ENCODE results near the gene CDH23.

CDH23 gene

GRCh38 chr10:71630168-71630567 lies 233.4 kb downstream of the CDH23 start:
- DNase-seq, result no peak

GRCh38 chr10:71631007-71631861 lies 234.5 kb downstream of the CDH23 start:
- no peak for DNase-seq

DNA sequence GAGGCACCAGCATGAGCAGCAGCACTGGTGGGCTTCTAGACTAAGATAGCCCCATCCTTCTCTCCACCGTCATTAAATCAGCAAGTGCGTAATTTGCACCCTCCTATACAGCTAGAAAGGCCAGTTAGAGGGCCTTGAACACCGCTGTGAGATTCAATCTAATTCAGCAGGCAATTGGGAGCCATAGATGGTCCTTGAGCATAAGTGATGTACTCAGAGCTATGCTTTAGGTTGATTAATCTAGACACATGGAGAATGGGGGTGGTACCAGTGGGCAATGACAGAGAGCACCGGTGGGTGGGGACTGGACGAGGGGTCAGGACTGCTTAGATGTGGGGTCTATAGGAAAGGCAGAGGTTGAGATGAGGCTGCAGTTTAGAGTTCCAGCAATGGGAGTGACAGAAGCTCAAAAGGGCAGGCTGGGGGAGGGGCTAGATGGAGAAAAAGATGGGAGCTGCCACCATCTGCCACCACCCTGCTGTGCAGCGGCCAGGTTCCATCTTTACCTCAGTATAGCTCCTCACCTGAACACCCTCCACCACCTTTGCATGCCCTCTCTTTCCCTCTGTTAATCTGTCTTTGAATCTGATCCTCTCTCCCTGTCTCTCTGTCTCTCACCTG lies 235.6 kb downstream of the CDH23 start:
- DNase-seq, result no peak

- no peak for DNase-seq
Observed at GRCh38 chr10:71632896-71633600, 236.3 kb downstream of the CDH23 start.

DNA sequence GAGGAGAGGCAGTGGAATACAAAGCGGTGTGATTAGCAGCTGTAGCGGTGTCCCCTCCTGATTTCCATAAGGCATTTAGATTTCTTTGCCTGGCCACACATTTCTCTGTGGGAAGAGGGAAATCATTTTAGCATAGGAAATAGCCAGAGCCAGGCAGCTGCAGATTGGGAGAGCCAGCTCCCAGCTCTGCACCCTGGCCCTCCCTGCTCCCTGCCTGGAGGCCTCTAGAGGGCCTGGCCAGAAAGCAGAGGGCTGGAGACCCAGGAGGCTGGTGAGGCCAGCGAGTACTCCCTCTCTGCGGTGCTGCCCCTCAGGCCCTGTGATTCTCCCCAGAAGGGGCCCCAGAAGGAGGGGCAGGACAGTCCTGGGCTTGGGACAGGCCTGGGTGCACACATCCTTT lies 237.2 kb downstream of the CDH23 start:
- no peak for DNase-seq

DNA sequence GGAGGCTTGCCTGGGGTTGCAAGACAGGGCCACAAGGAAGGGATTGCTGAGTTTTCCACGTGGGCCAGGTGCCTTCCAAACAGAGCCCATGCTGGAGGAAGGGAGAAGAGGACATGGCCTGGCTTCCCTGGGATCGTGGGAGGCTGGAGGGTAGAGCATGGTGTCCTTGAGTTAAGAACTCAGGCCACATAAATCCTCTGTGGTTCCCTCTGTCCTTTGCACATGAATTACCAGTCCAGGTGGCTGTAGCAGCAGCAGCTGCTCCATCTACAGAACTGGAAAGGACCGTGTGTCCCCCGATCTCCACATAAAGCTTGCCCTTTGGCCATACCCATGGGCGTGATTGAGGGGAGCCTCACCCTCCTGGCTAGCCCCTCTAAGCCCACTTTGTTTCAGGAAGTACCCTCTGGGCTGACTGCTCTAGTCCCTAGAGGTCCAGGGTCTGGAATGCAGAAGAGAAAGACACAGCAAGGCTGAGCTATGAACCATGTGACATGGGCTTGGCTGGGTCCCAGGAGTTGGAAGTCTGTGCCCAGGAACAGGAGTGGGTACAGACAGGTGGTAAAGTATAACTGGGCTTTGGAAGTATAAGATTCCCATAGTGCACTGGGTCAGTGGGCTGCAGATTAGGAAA lies 237.9 kb downstream of the CDH23 start:
- no peak for DNase-seq

DNA sequence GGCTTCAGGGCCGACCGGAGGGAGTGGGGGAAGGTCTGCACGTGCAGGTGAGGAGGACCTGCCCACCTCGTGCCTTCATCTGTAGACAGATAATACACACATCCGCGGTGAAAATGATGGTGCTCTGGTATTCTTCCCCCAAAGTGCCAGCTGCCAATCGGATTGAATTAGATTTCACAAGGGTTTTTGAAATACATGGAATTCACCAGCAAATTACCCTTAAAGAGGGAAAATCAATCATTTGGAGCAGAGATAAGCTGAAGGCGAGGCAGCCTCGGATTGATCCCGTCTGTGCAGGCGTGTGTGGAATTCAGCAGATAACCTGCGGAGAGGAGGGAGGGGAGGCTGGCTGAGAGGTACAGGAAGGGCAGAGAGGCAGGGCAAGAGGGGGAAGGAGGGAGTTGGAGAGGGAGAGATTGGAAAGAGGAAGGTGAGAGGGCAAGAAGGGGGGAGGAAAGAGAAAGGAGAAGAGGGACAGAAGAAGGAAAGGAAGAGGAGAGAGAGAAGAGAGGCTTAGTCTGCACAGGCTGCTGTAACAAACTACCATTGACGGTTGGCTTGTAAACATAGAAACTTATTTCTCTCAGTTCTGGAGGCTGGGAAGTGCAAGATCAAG lies 238.6 kb downstream of the CDH23 start:
- no peak for DNase-seq

- no peak for DNase-seq
Observed at GRCh38 chr10:71635867-71636266, 239.1 kb downstream of the CDH23 start.

DNA sequence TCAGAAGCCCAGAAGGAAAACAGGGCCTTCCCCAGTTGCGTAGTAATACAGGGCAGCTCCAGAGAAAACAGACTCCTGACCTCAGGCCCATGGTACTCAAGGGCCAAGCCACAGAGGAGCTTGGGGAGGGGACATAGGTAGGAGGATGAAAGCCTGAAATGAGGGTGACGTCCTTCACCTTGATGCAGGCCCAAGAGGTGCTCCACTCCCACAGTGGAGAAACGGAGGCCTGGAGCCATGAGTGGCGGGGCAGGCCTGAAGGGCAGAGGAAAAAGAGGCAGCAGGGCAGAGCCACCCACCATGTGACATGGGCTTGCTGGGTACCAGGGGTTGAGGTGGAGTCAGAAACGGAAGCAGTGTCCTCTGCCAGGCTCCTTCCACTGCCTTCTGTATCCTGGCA lies 239.9 kb downstream of the CDH23 start:
- DNase-seq, result no peak

DNA sequence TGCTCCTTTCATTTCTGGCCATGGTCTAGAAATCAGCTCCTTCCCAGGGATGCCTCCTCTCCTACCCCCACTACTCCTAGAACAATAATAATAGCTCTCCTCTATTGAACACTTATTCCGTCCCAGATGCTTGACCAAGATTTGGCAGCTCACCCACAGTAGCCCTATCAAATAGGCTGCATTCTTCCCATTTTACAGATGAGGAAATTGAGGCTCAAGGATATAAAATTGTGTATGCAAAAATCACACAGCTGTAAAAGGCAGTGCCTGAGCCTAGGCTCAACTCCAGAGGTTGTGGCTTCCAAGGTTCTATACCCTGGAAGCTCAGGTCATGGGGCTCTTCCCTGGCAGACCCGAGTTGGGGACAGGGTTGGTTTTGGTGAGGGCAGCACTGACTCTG lies 240.6 kb downstream of the CDH23 start:
- DNase-seq, result no peak

- peak; percentile 22 to 72 for DNase-seq
Observed at GRCh38 chr10:71638064-71638821, 241.5 kb downstream of the CDH23 start.

DNA sequence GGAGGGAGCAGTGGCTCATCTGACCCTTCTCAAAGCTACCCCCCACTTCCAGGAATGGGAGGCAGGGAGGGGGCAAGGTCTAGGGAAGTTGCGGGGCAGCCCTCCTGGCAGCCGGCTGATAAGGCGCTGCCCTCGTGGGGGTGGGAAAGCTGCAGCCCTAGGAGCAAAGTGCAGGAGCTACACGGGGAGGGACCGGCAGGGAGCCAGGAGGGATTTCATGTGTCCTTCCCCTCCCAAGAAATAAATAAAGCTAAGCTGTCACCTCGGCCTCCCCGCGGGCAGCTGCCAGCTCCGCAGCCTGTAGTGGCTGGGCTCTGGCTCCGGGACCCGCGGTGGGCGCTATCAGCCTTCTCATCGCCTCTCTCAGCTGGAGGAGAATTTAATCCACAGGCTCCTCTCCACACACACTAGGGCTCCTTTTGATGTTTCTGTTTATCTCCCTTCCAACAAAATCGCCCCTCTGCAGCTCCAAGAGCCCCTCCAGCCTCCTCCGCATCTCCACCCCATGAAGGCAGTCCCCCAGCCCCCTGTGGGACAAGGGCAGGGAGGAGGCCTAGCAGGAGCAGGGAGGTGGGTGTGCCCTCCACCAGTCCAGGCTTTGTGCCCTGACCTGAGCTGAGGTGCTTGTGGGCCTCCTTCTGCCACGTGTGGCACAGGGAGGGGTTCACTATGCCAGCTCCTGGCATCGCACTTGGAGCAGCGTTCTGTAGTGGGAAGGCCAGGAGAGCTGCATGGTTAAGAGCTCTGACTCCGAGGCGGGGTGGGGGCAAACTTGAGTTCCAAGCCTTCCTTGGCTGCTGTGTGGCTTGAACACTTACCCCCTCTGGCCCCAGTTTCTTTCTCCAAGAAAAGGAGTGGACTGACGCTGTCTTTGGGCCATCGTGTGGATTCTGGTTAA lies 242.4 kb downstream of the CDH23 start:
- DNase-seq, result no peak

DNA sequence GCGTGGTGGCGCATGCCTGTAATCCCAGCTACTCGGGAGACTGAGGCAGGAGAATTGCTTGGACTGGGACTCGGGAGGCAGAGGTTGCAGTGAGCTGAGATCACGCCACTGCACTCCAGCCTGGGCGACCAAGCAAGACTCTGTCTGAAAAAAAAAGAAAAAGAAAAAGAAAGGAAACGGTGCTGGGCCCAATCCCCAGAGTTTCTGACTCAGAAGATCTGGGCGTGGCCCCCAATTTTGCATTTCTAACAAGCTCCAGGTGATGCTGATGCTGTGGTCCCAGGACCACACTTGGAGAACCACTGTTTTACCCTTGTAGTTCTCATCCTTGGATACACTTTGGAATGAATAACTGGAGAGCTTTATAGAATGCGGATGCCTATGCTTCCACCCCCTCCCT lies 243.9 kb downstream of the CDH23 start:
- no peak for DNase-seq

DNA sequence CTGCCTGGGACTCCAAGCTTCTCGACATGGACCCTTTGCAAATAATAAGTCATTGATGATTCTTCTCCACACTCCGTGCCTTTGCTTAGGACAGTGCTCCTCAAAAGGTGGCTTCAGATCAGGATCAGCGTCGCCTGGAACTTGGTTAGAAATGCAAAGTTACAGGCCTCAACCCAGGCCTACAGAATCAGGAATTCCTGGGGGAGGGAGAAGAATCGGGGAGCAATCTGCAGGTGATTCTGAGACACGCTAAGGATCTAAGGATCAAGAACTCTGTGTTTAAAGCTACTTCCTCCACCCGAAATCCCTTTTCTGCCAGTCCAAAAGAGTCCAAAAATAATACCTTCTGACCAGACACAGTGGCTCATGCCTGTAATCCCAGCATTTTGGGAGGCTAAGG lies 244.7 kb downstream of the CDH23 start:
- DNase-seq, result no peak

DNA sequence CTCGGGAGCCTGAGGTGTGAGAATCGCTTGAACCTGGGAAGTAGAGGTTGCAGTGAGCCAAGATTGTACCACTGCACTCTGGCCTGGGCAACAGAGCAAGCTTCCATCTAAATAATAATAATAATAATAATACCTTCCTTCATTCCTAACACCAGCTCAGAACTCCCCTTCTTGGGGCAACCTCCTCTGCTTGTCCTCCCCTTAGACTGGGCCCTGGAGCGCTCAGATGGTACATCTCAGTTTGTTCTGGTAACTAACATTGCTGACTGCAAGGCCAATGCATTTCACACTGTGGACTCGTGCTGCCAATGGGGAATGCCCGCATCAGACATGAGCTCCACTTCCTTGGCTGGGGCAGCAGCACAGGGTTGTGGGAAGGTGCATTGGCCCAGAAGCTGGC lies 245.3 kb downstream of the CDH23 start:
- DNase-seq, result no peak

DNA sequence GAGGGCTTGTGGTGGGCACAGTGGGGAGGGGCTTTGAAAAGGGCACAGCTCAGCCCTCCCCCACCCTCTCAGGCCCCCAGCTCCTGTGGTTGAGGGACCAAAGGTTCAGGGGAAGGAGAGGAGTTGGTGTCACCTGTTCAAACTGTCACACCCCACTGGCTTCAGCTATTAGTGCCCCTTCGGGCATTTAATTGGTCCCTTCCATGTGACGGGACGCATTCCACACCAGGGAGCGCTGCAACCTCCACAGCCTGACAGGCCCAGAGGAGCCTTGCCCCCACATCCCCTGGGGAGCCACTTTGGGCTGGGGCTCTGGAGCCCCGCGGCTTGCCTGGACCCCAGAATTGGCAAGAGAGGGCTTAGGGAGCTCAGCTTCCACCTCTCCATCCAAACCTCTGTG lies 247.2 kb downstream of the CDH23 start:
- DNase-seq, result no peak

GRCh38 chr10:71644307-71645180 lies 247.8 kb downstream of the CDH23 start:
- DNase-seq, result no peak

- DNase-seq, result no peak
Observed at GRCh38 chr10:71645185-71645584, 248.5 kb downstream of the CDH23 start.

- no peak for DNase-seq
Observed at GRCh38 chr10:71646037-71646436, 249.3 kb downstream of the CDH23 start.
